GM19240 (cell line): ENCODE data around the gene XRN1.

ENCODE experiments used
- DNase-seq: peaks from one replicate; pipeline ENCODE4 v3.0.0; 2011; ENCODE audit warnings: low spot score; ENCODE audit not compliant: insufficient read length

XRN1 gene

DNA sequence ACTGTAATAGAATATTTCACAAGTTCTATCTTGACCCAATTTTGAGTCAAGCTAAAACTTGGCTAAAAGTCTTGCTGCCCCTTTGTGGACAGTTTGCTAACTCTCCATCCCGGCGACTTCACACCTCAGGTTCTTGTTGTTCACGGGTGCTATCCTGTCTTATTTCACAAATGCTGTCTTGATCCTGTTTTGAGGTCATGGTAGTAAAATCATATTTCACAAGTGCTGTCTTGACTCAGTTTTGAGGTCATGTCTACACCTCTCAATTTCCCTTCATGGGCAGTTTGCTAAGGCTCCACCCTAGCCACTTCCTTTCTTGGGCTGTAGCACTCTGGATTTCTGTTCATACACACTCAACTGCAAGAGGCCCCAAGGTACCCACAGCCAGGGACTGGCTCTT is 177.4 kb downstream of the XRN1 start:
- DNase-seq = no peak

DNA sequence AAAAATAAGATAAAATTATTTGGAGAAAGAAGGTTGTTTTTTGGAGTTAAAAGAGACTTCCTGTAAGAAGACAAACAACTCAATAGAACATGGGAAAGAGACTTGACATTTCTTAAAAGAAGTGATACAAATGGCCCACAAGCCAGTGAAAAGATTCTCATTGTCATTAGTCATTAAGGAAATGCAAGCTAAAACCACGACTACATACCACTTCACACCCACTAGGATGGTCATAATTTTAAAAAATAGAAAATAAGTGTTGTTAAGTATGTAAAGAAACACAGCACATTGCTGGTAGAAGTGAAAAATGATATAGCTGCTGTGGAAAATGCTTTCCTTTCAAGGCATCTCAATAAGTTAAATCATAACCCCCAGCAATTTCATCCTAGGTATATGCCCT is 178.1 kb downstream of the XRN1 start:
- DNase-seq = no peak

DNA sequence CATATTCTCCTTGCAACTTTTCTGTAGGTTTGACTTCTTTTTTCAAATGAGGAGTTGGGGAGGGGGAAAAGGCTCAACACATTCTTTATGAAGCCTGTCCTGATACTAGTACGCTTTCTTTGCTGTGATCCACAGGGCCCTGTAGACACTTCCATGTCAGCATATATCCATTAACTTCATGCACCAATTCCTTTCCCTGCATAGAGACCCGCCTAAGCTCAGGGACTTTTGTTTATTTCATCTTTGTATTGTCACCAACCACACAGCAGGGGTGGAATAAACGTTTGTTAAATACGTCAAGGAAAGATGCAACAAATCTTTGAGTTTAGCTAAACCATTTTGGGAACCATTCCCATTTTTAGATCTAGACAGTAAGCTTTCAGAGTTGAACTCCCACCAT is 179.4 kb downstream of the XRN1 start:
- DNase-seq = no peak

DNA sequence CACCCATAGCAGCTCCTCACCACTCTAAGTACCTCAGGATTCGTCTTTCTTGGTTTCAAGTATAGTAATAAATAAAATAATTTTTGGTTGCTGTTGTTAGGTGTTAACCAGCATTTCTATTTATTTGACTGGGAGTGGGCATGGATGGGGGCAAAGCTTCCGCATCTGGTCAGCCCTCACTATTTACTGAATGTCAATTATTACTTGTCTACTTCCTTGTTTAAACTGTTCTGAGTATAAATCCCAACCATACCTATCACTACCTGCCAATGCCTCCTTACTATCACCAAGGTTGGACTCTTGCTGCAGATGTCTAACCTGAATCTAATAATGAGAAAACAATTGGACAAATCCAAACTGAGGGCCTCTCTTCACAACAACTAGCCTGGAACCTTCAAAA is 180.6 kb downstream of the XRN1 start:
- no peak for DNase-seq

DNA sequence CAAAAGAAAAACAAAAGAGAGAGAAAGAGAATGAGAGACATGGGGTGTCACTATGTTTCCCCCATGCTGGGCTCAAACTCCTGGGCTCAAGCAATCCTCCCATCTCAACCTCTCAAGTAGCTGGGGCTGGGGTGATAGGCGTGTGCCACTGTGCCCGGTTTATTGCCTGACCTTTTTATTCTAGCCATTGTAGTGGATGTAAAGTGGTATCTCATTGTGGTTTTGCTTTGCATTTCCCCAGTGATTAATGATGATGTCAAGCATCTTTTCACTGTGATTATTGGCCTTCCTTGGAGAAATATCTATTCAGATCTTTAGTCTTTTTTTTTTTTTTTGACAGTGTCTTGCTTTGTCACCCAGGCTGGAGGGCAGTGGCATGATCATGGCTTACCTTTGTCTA is 184.7 kb downstream of the XRN1 start:
- DNase-seq = no peak

DNA sequence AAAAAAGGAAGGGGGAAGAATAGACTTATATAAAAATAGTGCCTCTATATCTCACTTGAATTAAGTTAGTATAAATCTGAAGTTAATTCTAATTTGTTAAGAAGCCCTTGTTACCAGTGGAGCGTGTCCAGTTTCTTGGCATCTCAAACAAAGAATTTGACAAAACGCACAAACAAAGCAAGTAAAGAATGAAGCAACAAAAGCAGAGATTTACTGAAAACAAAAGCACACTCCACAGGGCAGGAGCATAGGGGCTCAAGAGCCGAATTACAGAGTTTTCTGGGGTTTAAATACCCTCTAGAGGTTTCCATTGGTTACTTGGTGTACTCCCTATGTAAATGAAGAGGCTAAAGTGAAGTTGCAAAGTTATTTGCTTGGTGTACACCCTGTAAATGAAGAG is 188.5 kb downstream of the XRN1 start:
- DNase-seq = no peak

DNA sequence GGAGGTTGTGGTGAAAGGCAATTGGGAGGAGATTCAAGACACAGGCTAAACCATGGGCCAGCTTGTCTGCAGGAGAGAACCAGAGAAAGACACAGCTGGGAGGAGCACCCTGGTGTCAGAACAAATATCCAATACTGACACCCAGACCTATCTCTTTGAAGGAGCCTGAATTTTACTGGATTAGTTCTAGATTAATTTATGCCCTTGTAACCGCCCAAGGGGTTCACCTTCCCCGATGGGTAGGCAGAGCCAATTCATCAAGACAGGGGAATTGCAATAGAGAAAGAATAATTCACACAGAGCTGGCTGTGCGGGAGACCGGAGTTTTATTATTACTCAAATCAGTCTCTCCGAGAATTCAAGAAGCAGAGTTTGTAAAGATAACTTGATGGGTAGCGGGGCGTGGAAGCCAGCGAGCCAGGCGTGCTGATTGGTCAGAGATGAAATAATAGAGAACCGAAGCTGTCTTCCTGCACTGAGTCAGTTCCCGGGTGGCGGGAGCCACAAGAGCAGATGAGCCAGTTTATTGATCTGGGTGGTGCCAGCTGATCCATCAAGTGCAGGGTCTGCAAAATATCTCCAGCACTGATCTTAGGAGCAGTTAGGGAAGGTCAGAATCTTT is 191.0 kb downstream of the XRN1 start:
- DNase-seq = no peak
